ENCODE results near the gene ASAP3.

- TF ChIP-seq CTCF (IDR thresholded peaks at IDR 0.05; ENCODE audit: low read depth, low read length, poor library complexity, severe bottlenecking) (no peak), EZH2phosphoT487 (IDR thresholded peaks at IDR 0.05; ENCODE audit: borderline replicate concordance, low read length) (no peak)
These were observed 8.3 kb downstream of the ASAP3 start for GRCh38 chr1:23475641-23476040.
